ENCODE data around the gene CCDC71L. TPM values are rescaled to one million over a fixed set of nuclear protein-coding genes. Genes with fewer than 3 reads are reported as not detected.

CCDC71L gene
- total RNA-seq, 1 donor from 2014 or later = 22.0 TPM

GRCh38 chr7:106634958-106635357 lies 26.0 kb downstream of the CCDC71L start:
- H3K27ac Mint-ChIP-seq (ENCODE audit: unreplicated experiment) = no peak overlapping the region

GRCh38 chr7:106630648-106631047 lies 30.3 kb downstream of the CCDC71L start:
- no peak for DNase-seq (ENCODE audit: low spot score)
- Mint-ChIP-seq H3K27me3 (ENCODE audit: low read depth) (no peaks in the 10 kb centered on the region), H3K4me3 (ENCODE audit: unreplicated experiment) (no peak overlapping the region), H3K27ac (ENCODE audit: unreplicated experiment) (no peak overlapping the region), H3K4me1 (ENCODE audit: low read depth) (peaks cover 3% of the 10 kb centered on the region), H3K36me3 (ENCODE audit: low read depth) (peaks cover 1% of the 10 kb centered on the region), H3K9me3 (ENCODE audit: low read depth) (no peaks in the 10 kb centered on the region)
- TF ChIP-seq CTCF (IDR thresholded peaks at IDR 0.05) = no peak

More at GRCh38 chr7:106634958-106635357, 26.0 kb downstream of the CCDC71L start:
- peaks cover 1% of the 10 kb centered on the region for H3K27me3 Mint-ChIP-seq (ENCODE audit: low read depth)
- no peak for DNase-seq (ENCODE audit: low spot score)
- H3K4me3 Mint-ChIP-seq (ENCODE audit: unreplicated experiment) = no peak overlapping the region
- H3K4me1 Mint-ChIP-seq (ENCODE audit: low read depth) = no peaks in the 10 kb centered on the region
- H3K9me3 Mint-ChIP-seq (ENCODE audit: low read depth) = peaks cover 4% of the 10 kb centered on the region
- no peak for TF ChIP-seq CTCF (IDR thresholded peaks at IDR 0.05)
- peaks cover 3% of the 10 kb centered on the region for H3K36me3 Mint-ChIP-seq (ENCODE audit: low read depth)

GRCh38 chr7:106629516-106629915 lies 31.4 kb downstream of the CCDC71L start:
- no peak for DNase-seq (ENCODE audit: low spot score)
- no peak for TF ChIP-seq CTCF (IDR thresholded peaks at IDR 0.05)
- peaks cover 13% of the 10 kb centered on the region for H3K4me1 Mint-ChIP-seq (ENCODE audit: low read depth)
- peaks cover 1% of the 10 kb centered on the region for H3K36me3 Mint-ChIP-seq (ENCODE audit: low read depth)
- no peaks in the 10 kb centered on the region for H3K27me3 Mint-ChIP-seq (ENCODE audit: low read depth)
- peak overlapping the region; percentile 55 for H3K27ac Mint-ChIP-seq (ENCODE audit: unreplicated experiment)
- H3K4me3 Mint-ChIP-seq (ENCODE audit: unreplicated experiment) = no peak overlapping the region
- no peaks in the 10 kb centered on the region for H3K9me3 Mint-ChIP-seq (ENCODE audit: low read depth)

GRCh38 chr7:106626376-106627164 lies 34.4 kb downstream of the CCDC71L start:
- Mint-ChIP-seq H3K27ac (ENCODE audit: unreplicated experiment) (no peak overlapping the region), H3K4me1 (ENCODE audit: low read depth) (peaks cover 28% of the 10 kb centered on the region), H3K9me3 (ENCODE audit: low read depth) (peaks cover 2% of the 10 kb centered on the region), H3K4me3 (ENCODE audit: unreplicated experiment) (no peak overlapping the region), H3K27me3 (ENCODE audit: low read depth) (no peaks in the 10 kb centered on the region), H3K36me3 (ENCODE audit: low read depth) (peaks cover 4% of the 10 kb centered on the region)
- TF ChIP-seq CTCF (IDR thresholded peaks at IDR 0.05) = no peak
- no peak for DNase-seq (ENCODE audit: low spot score)

- Mint-ChIP-seq H3K9me3 (ENCODE audit: low read depth) (peaks cover 5% of the 10 kb centered on the region), H3K27ac (ENCODE audit: unreplicated experiment) (no peak overlapping the region), H3K27me3 (ENCODE audit: low read depth) (no peaks in the 10 kb centered on the region), H3K36me3 (ENCODE audit: low read depth) (peaks cover 6% of the 10 kb centered on the region), H3K4me3 (ENCODE audit: unreplicated experiment) (no peak overlapping the region), H3K4me1 (ENCODE audit: low read depth) (peaks cover 28% of the 10 kb centered on the region)
- TF ChIP-seq CTCF (IDR thresholded peaks at IDR 0.05) = no peak
- no peak for DNase-seq (ENCODE audit: low spot score)
Observed at GRCh38 chr7:106625678-106626301, 35.2 kb downstream of the CCDC71L start.

Measured in chondrocyte (in vitro differentiated cells).